EH (cell line): Measurements from ENCODE around the gene AHI1.
A peak's percentile ranks its signal among the peaks of the same experiment; 100 is the strongest.
"Not testable (repeated sequence)": the region's sequence is repeated elsewhere in the genome, so short reads cannot be mapped to it uniquely, and the experiment has no call there.

Experiments used
- DNase-seq: peaks from one replicate; pipeline ENCODE4 v3.0.0-alpha.2; 2015; ENCODE audit warnings: low read depth

AHI1 gene

DNA sequence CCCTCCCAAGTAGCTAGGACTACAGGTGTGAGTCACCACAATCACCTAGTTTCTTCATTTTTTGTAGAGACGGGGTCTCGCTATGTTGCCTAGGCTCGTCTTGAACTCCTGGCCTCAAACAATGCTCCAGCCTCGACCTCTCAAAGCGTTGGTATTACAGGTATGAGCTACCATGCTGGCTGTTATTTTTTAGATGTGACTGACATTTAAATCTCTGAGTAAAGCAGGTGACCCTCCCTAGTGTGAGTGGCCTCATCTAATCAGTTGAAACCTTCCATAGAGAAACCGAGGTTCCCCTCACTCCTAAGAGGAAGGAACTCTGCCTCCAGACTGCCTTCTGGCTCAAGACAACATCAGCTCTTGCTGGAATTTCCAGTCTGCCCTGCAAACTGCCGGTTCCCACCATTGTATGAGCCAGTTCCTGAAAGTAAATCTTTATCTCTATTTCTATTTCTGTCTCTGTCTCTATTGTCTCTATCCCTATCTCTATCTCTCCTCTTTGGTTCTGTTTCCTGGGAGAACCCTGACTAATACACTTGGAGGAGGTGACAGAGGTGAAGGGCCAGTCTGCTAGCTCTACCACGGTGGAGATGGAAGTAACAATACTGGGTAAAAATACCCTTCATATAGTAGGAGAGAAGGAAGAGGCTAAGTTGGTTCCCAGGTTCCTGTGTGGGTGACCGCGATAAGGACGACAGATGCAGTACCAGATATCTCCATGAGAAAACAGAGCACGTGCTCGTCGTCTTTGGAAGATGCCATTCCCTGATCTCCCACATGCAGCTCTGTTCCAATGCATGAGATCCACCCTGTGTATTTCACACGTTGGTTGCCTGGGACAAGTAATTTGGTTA is 235.4 kb downstream of the AHI1 start:
- no peak for DNase-seq

DNA sequence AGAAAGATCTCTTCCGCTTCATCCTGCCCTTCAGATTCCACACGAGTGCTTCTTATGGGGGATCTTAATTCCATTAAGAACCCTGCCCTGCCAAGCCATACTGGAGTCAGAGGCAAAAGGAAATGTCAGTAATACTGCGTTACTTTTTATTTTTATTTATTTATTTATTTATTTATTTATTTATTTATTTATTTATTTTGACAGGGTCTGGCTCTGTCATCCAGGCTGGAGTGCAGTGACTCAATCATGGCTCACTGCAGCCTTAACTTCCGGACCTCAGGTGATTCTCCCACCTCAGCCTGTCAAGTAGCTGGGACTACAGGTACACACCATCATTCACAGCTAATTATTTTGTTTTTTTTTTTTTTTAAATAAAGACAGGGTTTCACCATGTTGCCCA is 236.9 kb downstream of the AHI1 start:
- no peak for DNase-seq

DNA sequence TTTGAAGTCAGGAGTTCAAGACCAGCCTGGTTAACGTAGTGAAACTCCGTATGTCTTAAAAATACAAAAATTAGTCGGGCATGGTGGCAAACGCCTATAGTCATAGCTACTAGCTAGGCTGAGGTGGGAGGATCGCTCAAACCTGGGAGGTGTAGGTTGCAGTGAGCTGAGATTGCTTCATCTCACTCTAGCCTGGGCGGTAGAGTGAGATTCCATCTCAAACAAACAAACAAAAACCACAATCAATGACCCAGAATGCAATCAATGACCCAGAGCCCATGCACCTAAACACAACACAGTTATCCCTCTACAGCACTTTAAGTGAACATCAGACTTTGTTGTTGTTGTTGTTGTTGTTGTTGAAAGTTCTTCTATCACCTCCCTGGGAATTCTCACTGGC is 238.6 kb downstream of the AHI1 start:
- DNase-seq = no peak

DNA sequence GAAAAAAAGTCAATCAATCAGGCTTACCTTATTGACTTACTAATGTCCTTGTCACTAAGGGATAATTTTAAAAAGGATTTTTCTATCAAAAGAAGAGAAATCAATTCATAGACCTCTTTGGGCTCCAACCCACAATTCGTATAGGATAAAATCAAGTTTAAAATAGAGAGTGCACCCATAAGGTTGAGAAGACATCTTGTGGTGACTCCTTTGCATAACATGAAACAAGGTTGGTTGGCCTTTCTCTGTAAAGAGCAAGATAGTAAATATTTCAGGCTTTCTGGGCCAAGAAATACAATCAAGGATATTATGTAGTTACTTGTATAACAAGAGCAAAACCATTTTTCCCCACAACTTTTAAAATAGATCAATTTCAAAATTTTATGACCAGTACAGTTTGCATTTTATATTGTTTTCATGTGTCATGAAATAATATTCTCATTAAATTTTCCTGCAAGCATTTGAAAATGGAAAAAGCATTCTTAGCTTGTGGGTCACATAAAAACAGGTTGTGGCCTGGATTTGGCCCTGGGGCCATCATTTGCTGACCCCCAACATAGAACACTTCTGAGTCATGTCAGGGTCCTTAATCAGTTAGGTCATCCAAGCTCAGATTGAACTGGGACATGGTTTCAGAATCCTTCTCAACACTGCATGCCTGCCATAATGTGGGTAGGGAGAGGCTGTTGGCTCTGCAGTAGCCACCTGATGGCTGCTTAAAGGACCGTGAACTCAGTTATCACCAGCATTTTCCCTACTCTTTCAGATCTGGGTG is 239.7 kb downstream of the AHI1 start:
- peak; percentile 45 for DNase-seq

DNA sequence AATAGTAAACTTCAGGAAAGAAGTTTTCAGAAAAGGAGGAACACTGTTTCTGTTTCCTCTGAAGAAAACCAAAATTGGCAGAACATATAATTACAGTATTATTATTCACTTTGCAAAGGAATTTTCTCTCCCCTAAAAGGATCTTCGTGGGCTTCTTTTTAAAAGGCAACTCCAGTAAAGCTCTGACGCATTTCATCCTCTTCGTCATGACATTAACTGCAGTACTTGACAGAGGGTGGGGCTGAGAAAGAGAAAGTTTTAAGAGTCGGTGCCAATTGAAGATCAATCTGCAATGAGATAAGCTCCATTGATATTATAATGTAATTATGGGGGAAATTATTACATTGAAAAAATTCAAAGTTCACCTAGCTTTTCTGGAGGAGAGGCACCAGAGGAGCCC is 240.7 kb downstream of the AHI1 start:
- no peak for DNase-seq

DNA sequence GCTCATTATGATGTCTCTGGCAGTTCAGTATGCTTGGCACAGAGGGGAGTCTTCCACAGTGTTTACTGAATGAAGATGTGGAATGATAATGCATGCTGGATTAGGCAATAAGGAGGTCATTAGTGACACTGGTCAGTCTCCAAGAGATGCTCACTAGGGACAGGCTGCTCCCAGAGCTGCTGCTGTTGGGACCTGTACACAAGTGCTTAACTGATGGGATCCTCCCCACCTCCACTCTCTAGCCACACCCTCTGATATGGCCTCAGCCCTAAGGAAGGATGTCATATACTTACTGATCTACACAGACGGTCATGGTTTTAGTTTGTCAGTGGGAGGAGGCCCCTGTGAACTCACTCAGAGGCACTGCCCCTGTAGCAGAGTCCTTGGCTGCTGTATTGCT is 243.1 kb downstream of the AHI1 start:
- peak; percentile 19 for DNase-seq

DNA sequence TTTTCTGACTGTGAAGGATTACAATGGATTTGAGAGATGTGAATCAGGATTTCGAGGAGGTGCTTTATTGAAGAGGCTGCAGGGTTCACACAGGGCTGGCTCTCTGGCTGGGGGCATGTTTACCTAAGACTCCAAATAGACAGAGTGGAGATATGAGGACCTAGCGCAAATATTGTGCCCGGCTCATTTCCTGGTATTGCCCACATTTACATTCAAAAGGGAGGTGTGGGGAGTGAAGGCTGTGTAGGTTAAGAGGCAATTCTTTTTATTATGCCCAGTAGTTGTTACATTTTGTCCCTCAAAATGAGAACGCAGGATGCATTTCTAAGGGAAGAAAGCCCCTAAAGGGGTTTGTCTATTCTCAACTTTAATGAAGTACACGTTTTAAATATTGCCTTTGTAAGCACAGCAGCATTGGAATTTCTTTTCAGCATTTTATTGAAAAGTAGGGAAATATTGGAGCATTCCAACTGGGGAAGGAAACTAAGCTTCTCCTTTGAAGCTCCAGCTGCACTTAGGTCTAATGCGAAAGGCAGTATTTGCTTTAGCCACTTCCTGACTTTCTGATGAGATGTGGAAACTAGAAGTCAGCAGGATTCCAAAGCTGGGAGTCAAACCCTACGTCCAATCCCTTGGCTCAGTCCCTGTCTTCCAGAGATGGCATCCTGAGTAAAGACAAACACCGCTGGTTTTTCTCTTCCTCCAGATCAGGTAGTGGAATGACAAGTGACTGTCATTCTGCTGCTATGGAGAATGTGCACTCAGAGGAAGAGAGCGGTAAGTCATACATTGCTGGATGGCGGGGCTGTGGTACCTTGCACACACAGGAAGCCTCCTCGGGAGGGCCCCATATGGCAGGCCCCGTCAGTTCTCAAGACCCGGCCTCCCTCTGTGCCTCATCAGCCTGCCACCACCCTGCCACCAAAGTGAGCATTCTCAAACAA is 245.8 kb downstream of the AHI1 start:
- peak; percentile 76 for DNase-seq

DNA sequence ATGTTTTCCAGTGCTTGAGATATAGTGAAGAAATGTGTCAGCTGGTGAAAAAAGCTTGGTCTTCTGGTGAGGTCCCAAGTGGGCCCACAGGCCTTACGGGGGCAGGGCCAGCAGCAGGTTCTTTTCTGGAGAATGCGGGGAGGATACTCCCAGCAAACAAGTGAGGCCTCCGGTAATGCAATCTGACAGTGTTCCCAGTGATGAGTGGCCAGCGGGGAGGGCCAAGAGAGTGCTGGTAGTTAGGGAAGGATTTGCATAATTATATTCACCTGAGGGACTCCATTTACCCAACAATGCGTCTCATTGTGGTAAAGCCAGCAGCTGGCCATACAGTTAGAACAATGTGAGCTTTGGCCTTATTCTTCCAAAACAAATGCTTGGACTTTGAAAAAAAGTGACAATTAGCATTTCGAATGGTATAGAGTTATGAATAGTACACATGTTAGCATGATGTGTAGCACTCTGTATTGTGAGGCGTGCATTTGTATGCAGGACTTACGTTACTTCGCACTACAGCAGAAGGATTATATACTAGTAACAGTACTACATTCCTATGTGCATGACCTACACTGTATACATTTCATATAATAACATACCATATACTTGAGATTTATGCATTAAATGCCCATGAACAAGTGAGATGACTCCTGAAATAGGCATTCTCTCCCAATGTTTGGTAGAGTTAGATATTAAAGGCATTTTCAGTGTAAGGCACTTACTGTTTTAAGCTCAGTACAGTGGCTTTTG is 246.6 kb downstream of the AHI1 start:
- no peak for DNase-seq

DNA sequence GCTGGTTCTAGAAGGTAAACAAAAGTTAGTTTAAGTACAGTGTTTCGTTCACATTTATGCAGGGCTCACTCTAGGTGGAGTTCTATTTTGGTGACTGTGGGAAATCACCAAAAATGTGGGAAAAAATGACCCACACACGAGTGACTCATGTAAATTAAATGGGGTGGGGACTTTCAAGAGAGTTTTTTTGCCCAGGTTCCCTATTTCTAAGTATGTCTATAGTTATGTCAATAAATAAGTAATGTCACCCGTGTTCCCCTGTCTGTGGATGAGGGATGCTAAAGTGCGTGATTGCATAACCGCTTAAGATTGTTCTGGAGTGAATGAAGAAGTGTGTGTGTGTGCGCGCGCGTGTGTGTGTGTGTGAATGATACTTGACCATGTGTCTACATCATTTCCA is 247.3 kb downstream of the AHI1 start:
- DNase-seq = peak; percentile 39

DNA sequence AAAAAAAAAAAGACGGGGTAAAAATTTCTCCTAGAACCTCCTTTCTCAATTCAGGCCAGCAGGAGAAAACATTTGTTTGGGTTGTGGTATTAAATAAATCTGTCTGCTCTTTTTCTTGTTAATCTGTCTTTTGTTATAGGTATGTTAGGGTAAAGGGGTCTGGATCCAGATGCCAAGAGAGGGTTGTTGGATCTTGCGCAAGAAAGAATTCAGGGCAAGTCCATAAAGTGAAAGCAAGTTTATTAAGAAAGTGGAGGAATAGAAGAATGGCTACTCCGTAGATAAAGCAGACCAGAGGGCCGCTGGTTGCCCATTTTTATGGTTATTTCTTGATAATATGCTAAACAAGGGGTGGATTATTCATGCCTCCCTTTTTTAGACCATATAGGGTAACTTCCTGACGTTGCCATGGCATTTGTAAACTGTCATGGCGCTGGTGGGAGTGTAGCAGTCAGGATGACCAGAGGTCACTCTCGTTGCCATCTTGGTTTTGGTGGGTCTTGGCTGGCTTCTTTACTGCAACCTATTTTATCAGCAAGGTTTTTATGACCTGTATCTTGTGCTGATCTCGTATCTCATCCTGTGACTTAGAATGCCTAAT is 251.0 kb downstream of the AHI1 start:
- not testable (repeated sequence) for DNase-seq

DNA sequence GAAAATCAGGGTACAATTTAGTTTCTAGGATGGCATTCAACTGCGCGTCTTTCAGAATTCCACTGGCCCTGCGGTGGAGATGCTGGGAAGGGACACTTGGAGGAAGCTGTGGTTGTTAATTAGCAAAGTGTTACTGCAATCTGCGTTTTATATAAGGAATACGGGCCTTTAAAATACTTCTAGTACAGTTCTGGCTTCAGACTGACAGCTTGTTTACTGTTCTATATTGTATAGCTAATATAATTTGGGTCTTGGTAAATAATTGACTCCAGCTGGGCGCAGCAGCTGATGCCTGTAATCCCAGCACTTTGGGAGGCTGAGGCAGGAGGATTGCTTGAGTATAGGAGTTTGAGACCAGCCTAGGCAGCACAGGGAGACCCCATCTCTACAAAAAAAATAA is 252.7 kb downstream of the AHI1 start:
- DNase-seq = no peak

DNA sequence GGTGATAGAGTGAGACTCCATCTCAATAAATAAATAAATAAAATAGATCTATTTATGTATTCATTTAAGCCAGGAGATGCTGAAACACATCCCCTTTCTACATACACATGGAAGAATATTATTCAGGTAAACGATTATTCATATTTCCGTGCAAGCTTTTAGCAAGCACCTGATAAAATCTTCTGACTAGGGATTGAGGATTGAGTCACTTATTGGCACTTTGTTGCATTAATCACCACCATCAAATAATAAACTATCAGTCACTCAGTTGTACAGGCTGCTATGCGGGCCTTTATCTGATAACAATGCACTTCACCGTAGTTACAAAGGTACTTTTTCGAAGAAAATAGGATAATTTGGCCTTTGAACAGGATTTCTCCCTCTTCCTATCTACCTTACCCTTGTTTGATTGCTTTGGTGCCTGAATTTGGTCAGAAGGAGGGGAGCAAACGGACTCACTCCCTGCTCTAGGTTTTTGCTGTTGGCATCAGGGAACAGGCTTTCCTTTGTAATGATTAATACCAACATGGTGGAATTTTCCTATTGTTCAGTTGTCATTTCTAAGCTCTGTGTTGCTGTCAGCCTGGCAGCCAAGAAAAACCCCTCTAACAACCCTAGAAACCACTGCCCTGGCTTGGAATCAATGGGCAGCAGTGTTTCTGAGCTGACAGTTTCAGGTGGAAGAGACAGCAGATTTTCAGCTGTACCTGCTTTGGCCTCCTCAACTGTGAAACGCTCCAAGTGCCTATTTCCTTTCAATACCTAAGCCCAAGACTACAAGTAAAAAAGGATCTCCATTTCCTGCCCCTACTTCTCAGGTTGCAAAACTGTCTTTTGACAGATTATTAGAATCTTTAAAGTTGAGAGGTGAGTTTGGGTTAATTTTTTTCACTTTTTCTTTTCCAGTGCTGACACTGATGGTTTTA is 253.4 kb downstream of the AHI1 start:
- DNase-seq = no peak

DNA sequence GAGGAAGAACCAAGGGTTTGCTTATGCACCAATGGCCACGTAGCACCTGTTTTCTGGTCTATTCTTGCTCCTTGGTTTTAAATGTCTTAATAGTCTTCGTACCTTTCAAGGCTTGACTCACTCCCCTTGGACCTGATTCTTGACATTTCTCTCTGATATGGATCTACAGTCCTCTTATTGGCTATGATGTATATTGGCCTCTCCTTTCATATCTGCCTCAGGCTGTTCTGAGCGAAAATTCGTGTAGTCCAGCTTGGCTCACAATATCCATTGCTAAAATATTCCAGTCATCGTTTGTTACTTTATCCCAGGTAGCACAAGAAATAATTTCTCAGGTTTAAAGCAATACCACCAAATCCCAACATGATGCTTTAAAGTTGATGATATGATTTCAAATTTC is 256.8 kb downstream of the AHI1 start:
- no peak for DNase-seq

DNA sequence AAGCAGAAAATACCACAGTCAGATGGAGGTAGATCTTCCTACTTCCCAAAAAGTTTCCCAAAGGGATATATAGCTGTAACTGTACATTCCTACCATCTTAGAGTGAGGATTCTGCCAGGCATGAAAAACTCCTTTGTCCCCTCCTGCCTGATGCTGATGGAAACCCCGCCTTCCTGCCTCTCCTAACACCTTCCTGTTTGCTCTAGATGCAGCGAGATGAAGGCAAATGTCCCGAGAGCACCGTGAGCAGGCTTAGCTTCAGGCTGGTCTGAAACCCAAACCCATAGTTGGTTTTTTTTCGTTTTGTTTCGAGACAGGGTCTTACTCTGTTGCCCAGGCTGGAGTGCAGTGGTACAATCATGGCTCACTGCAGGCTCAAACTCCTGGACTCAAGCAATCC is 260.8 kb downstream of the AHI1 start:
- DNase-seq = no peak

DNA sequence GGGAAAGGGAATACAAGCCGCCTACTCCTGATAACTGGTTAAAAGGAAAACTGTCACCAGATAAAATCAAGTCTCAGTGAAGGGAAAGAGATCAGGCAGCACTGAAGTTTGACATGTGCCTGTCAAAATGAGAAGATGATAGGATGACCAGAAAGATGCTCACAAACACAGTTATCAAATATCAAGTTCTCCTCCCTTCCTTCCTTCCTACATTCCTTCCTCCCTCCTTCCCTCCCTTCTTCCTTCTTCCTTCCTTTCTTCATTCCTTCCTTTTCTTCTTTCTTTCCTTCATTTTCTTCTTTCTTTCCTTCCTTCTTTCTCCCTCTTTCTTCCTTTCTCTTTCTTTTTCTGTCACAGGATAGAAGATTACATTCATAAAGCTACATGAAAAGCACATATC is 261.2 kb downstream of the AHI1 start:
- no peak for DNase-seq

DNA sequence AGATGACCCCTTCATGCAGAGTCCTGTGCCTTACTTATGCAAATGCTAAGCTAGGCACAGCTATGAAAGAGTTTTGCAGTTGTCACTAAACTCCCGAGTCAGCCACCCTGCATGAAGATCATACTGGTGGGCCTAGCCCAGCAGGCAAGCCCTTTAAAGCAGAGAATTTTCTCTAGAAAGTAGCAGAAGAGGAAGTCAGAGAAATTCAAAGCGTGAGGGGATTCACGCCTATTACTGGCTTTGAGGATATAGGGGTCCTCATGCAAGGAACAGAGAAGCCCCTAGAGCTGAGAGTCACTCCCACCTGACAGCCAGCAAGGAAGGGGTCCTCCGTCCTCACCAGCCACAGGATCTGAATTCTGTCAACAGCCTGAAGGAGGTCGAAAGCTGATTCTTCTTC is 261.8 kb downstream of the AHI1 start:
- DNase-seq = no peak

DNA sequence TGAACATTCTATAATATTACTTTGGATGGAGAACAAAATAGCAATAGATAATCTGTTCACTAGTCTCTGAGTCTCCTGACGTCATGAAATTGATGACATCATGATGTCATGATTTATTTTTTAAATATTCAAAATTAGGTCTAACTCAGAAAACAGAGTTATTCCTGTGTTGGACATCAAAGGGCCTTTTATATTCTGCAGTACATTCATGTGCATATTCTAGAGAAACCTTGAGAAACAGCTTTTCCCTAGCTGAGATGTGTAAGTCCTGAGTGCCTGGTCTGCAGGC is 263.1 kb downstream of the AHI1 start:
- no peak for DNase-seq

DNA sequence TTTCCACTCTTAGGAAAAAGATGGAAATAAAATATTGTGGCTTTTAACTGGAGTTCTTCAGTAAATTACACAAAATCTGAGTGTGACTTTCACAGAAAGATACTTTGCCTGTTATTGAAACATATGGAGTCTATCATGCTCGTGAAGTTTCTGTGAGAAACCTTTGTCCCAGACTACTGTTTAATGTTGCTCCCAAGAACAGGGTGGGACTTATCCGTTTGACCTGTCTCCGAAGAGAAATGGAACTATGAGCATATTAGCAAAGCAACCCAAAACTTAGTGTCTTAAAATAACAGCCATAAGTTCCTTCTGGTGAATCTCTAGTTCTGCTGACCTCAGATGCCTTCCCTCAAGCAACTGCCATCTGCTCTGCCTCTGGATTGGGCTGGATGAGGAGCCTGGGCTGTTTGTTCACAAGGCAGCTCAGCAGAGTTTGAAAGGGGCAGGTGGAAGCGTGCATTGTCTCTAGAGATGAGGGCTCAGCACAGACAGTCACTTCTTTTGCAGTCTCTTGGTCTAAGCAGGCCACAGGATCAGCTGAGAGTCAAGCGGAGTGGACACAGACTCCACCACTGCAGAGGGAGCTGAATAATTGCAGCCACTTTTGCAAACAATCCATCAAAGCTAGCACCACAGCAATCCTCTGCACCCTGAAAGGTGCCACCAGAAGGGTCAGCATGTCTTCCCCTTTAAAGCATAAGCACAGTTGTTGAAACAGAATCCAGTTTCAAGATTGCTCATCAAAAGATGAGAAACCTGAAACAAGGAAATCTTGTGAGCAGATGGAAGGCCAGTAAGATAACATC is 263.7 kb downstream of the AHI1 start:
- no peak for DNase-seq
